ENCODE results near the gene ZMAT5.

Gene ZMAT5

DNA sequence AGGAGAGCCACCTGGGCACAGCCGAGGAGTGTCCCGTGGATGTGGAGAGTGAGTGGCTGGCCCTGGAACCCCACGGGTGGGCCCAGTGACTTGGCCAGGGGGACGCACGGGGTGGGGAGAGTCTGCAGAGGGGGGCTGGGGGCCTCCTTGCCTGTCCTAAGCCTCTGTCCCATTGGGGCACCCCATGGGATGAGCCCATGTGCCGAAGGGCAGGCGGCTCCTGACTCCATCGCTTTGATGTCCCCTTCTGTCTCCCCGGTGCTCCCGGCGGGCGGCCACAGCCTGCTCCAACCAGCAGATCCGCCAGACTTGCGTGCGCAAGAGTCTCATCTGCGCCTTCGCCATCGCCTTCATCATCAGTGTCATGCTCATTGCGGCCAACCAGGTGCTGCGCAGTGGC lies 37.6 kb downstream of the ZMAT5 start (continued):
- no peak for TF ChIP-seq ZC3H10 (CRISPR knock-in tag; IDR thresholded peaks at IDR 0.05)
- no peak for TF ChIP-seq OSR1 (CRISPR knock-in tag; IDR thresholded peaks at IDR 0.05)
- no peak for TF ChIP-seq POU6F1 (CRISPR knock-in tag; IDR thresholded peaks at IDR 0.05; ENCODE audit: borderline replicate concordance, low read depth)

DNA sequence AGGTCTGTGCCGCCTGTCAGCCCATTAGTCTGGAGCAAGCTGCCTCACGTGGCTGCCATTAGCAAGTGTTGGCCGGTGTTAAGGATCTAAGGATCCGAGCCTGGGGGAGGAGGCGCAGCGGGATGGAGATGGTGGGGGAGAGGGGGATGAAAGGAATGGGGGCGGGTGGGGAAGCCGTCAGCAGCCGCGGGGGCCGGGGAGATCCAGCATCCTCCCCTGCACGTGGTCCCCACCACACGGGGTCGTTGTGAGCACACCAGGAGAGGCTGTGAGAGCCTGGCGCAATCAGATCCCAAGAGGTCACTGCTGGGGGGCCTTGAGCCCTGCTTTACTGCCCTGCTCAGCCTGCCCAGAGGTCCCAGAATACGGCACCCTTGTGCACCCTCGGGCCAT lies 39.7 kb downstream of the ZMAT5 start:
- TF ChIP-seq CSDC2 (CRISPR knock-in tag; IDR thresholded peaks at IDR 0.05) = no peak
- TF ChIP-seq PATZ1 (CRISPR knock-in tag; IDR thresholded peaks at IDR 0.05; ENCODE audit: borderline replicate concordance) = no peak
- no peak for TF ChIP-seq POU6F1 (CRISPR knock-in tag; IDR thresholded peaks at IDR 0.05; ENCODE audit: borderline replicate concordance, low read depth)
- no peak for TF ChIP-seq ZNF8 (CRISPR knock-in tag; IDR thresholded peaks at IDR 0.05)
- no peak for TF ChIP-seq ESRRG (CRISPR knock-in tag; IDR thresholded peaks at IDR 0.05)
- no peak for TF ChIP-seq PPARA (CRISPR knock-in tag; IDR thresholded peaks at IDR 0.05; ENCODE audit: borderline replicate concordance)
- TF ChIP-seq ARNTL (CRISPR knock-in tag; IDR thresholded peaks at IDR 0.05; ENCODE audit: borderline replicate concordance, low read depth) = no peak
- no peak for TF ChIP-seq ISL1 (CRISPR knock-in tag; IDR thresholded peaks at IDR 0.05)
- TF ChIP-seq GLIS3 (CRISPR knock-in tag; IDR thresholded peaks at IDR 0.05) = no peak
- no peak for TF ChIP-seq TSHZ2 (CRISPR knock-in tag; IDR thresholded peaks at IDR 0.05)
- no peak for TF ChIP-seq BACH2 (CRISPR knock-in tag; IDR thresholded peaks at IDR 0.05; ENCODE audit: borderline replicate concordance)
- no peak for TF ChIP-seq ZNF565 (CRISPR knock-in tag; conservative IDR thresholded peaks at IDR 0.05; ENCODE audit: low read depth)
- no peak for TF ChIP-seq OSR1 (CRISPR knock-in tag; IDR thresholded peaks at IDR 0.05)
- no peak for TF ChIP-seq TOX (CRISPR knock-in tag; IDR thresholded peaks at IDR 0.05; ENCODE audit: borderline replicate concordance)
- TF ChIP-seq SNAI2 (CRISPR knock-in tag; IDR thresholded peaks at IDR 0.05) = no peak
- TF ChIP-seq ZFP30 (CRISPR knock-in tag; IDR thresholded peaks at IDR 0.05) = no peak
- TF ChIP-seq RARB (CRISPR knock-in tag; IDR thresholded peaks at IDR 0.05) = no peak
- peak; percentile 64 for ATAC-seq

DNA sequence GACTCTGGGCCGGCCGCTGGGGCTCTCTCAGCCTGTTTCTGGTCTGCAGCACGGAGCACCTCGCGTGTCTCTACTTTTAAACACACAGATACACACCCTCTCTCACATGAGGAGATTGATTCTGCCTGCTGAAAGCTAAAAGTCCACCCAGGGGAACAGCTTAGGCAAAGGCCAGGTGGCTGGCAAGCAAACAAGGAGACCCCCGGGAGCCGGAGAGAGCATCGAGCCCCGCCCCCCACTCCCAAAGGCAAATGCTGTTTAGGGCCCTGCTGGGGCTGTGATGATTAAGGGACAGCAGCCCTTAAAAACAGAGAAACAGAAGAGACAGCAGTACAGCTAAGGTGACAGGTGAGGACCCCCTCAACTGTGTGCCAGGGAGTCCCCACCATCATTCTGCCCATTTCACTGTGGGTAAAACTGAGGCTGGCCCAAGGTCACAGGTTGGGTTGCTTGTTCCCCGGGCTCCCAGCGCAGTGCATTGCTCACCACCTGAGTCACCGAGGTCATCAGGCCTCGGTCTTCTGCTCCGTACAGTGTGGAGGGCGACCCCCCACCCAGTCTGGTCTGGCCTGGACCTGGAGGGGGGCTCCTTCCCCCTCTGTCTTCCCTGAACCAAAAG lies 40.2 kb downstream of the ZMAT5 start:
- no peak for TF ChIP-seq POU6F1 (CRISPR knock-in tag; IDR thresholded peaks at IDR 0.05; ENCODE audit: borderline replicate concordance, low read depth)
- TF ChIP-seq TCF4 (CRISPR knock-in tag; IDR thresholded peaks at IDR 0.05; ENCODE audit: borderline replicate concordance) = no peak
- no peak for TF ChIP-seq ZFP3 (CRISPR knock-in tag; IDR thresholded peaks at IDR 0.05)
- no peak for TF ChIP-seq ISL1 (CRISPR knock-in tag; IDR thresholded peaks at IDR 0.05)
- TF ChIP-seq OSR1 (CRISPR knock-in tag; IDR thresholded peaks at IDR 0.05) = no peak
- no peak for TF ChIP-seq ZC3H10 (CRISPR knock-in tag; IDR thresholded peaks at IDR 0.05)
- no peak for TF ChIP-seq ZNF70 (CRISPR knock-in tag; IDR thresholded peaks at IDR 0.05)
- no peak for TF ChIP-seq PPARA (CRISPR knock-in tag; IDR thresholded peaks at IDR 0.05; ENCODE audit: borderline replicate concordance)
- no peak for TF ChIP-seq ARNTL (CRISPR knock-in tag; IDR thresholded peaks at IDR 0.05; ENCODE audit: borderline replicate concordance, low read depth)
- no peak for TF ChIP-seq BACH2 (CRISPR knock-in tag; IDR thresholded peaks at IDR 0.05; ENCODE audit: borderline replicate concordance)
- TF ChIP-seq SNAI2 (CRISPR knock-in tag; IDR thresholded peaks at IDR 0.05) = no peak
- no peak for TF ChIP-seq RARB (CRISPR knock-in tag; IDR thresholded peaks at IDR 0.05)
- TF ChIP-seq ZNF8 (CRISPR knock-in tag; IDR thresholded peaks at IDR 0.05) = no peak
- no peak for TF ChIP-seq TSHZ2 (CRISPR knock-in tag; IDR thresholded peaks at IDR 0.05)
- ATAC-seq = no peak

Data from SK-N-SH treated with all-trans-retinoic acid at 6 μM for 48 hours (cell line).